Measurements from ENCODE around the gene KLHL10. TPM values are rescaled to one million over a fixed set of nuclear protein-coding genes. Genes with fewer than 3 reads are reported as not detected.
A peak's percentile ranks its signal among the peaks of the same experiment; 100 is the strongest.

KLHL10 gene
- polyA plus RNA-seq, 1 of the 3 experiments (the other 2 are of a cell fraction) = 0.02 TPM

- H3K36me3 ChIP-seq (replicated peaks in 1 of 2; ENCODE audit: control insufficient read depth in 1 of 2, insufficient read depth in 2 of 2, low read length in 1 of 2) = peaks cover 10 to 29% of the 10 kb centered on the region in 2 experiments
- H3K9me3 ChIP-seq = no peaks in the 10 kb centered on the region
- H3K27me3 ChIP-seq (ENCODE audit: insufficient read depth) = no peaks in the 10 kb centered on the region
- no peak for DNase-seq
- peak overlapping the region; percentile 82 for H3K9ac ChIP-seq
- CTCF ChIA-PET = interaction anchor here (1.0 to 1.8 kb wide), 6 partner anchors 10 to 124 kb away, joined by 3 to 8 read pairs (median 6); partner anchors contain the start of genes KLHL11 and P3H4
- H2AFZ ChIP-seq (ENCODE audit: low read depth) = peak overlapping the region; percentile 93
- peaks cover 20% of the 10 kb centered on the region; the same call in 1 of the 2 replicates for H3K79me2 ChIP-seq (ENCODE audit: insufficient read depth)
- WGBS (ENCODE audit: low lambda C conversion rate) = 15% methylated on average over 13 of the region's 13 CpGs
- H4K20me1 ChIP-seq (ENCODE audit: insufficient read depth) = no peaks in the 10 kb centered on the region
- H3K4me2 ChIP-seq = peak overlapping the region; percentile 95
- H3K4me3 ChIP-seq (ENCODE audit: low read depth in 2 of 2, low read length in 1 of 2) = peak overlapping the region; percentile 71 to 91
- POLR2A ChIA-PET = interaction anchor here (2.2 kb wide), 1 partner anchor 30 kb away, joined by 6 read pairs; the partner anchor contains the start of gene KLHL11
- H3F3A ChIP-seq (replicated peaks; ENCODE audit: insufficient read depth) = no peaks in the 10 kb centered on the region
- TF ChIP-seq TAF1 (IDR thresholded peaks at IDR 0.05; ENCODE audit: borderline replicate concordance, low read depth, low read length) (no peak), FOXJ3 (CRISPR knock-in tag; IDR thresholded peaks at IDR 0.05) (no peak), RAD21 (IDR thresholded peaks at IDR 0.05; ENCODE audit: low read length) (no peak), TEAD4 (IDR thresholded peaks at IDR 0.05; ENCODE audit: borderline replicate concordance, insufficient read depth) (no peak)
- no peaks in the 10 kb centered on the region for H3K9me2 ChIP-seq
- H3K27ac ChIP-seq (ENCODE audit: low read depth in 2 of 2, low read length in 1 of 2) = no peak overlapping the region
- peaks cover 0 to 8% of the 10 kb centered on the region in 2 experiments; a peak in 1 of 4 replicates for H3K4me1 ChIP-seq (ENCODE audit: control insufficient read depth in 1 of 2, insufficient read depth in 2 of 2, low read depth in 1 of 2, low read length in 1 of 2)
Measured at GRCh38 chr17:41835214-41835799, 2.3 kb upstream of the KLHL10 start.

- H3K27me3 ChIP-seq (ENCODE audit: insufficient read depth) = no peaks in the 10 kb centered on the region
- WGBS (ENCODE audit: low lambda C conversion rate) = 2% methylated on average over 22 of the region's 72 CpGs
- no peaks in the 10 kb centered on the region for H4K20me1 ChIP-seq (ENCODE audit: insufficient read depth)
- H3K9me3 ChIP-seq = no peaks in the 10 kb centered on the region
- no peak for TF ChIP-seq FOSL2 (IDR thresholded peaks at IDR 0.05; ENCODE audit: borderline replicate concordance, low read depth)
- no peak for TF ChIP-seq REST (IDR thresholded peaks at IDR 0.05; ENCODE audit: low read depth, low read length)
- no peak for TF ChIP-seq MAX (IDR thresholded peaks at IDR 0.05; ENCODE audit: low read depth)
- no peak for TF ChIP-seq NFIC (IDR thresholded peaks at IDR 0.05; ENCODE audit: borderline replicate concordance)
- peak; percentile 35; the same call in 1 of the 2 replicates for TF ChIP-seq MXI1 (IDR thresholded peaks at IDR 0.05; ENCODE audit: low read depth, low read length)
- TF ChIP-seq POLR2AphosphoS5 (IDR thresholded peaks at IDR 0.05; ENCODE audit: low read depth, low read length) = peak; percentile 41; the same call in 1 of the 2 replicates
- TF ChIP-seq GATA2 (CRISPR knock-in tag; IDR thresholded peaks at IDR 0.05) = no peak
- no peak for TF ChIP-seq SMC3 (IDR thresholded peaks at IDR 0.05; ENCODE audit: low read depth, low read length)
- TF ChIP-seq USF2 (IDR thresholded peaks at IDR 0.05; ENCODE audit: borderline replicate concordance, low read depth, low read length) = no peak
- TF ChIP-seq NRF1 (IDR thresholded peaks at IDR 0.05; ENCODE audit: low read depth, low read length) = peak; percentile 70
- 0 out of 2 replicates have a peak, but pooled peaks have one; percentile 22 for TF ChIP-seq SIN3A (IDR thresholded peaks at IDR 0.05; ENCODE audit: borderline replicate concordance, low read depth, low read length)
- peaks cover 20% of the 10 kb centered on the region; the same call in 1 of the 2 replicates for H3K79me2 ChIP-seq (ENCODE audit: insufficient read depth)
- H3K4me3 ChIP-seq (ENCODE audit: low read depth in 2 of 2, low read length in 1 of 2) = peak within 1 kb of the TSS; percentile 71 to 91
- H3K9ac ChIP-seq = peak within 1 kb of the TSS; percentile 82
- DNase-seq = peak; percentile 98
- H2AFZ ChIP-seq (ENCODE audit: low read depth) = peak within 1 kb of the TSS; percentile 96
- peak within 1 kb of the TSS; percentile 95 for H3K4me2 ChIP-seq
- H3K36me3 ChIP-seq (replicated peaks in 1 of 2; ENCODE audit: control insufficient read depth in 1 of 2, insufficient read depth in 2 of 2, low read length in 1 of 2) = peaks cover 7 to 23% of the 10 kb centered on the region in 2 experiments
- no peaks in the 10 kb centered on the region for H3F3A ChIP-seq (replicated peaks; ENCODE audit: insufficient read depth)
- H3K4me1 ChIP-seq (ENCODE audit: control insufficient read depth in 1 of 2, insufficient read depth in 2 of 2, low read depth in 1 of 2, low read length in 1 of 2) = peaks cover 0 to 8% of the 10 kb centered on the region in 2 experiments; a peak in 1 of 4 replicates
- ChIA-PET CTCF (interaction anchor here (1.5 to 1.8 kb wide), 4 partner anchors 10 to 124 kb away, joined by 4 to 8 read pairs (median 6); partner anchors contain the start of gene P3H4), POLR2A (interaction anchor here (1.1 to 2.2 kb wide), 2 partner anchors 25 to 29 kb away, joined by 3 to 6 read pairs; partner anchors contain the start of genes KLHL11 and P3H4)
- H3K9me2 ChIP-seq = no peaks in the 10 kb centered on the region
- peak within 1 kb of the TSS in 1 of 2 experiments; percentile 40; a peak in 1 of 4 replicates for H3K27ac ChIP-seq (ENCODE audit: low read depth in 2 of 2, low read length in 1 of 2)
Measured at GRCh38 chr17:41835800-41836549, 1.6 kb upstream of the KLHL10 start, which contains the start of gene NT5C3B. Gene NT5C3B (minus strand): TSS chr17:41836232. CDS start chr17:41836193, 39 bp downstream.

Data from SK-N-SH (cell line).